Fibroblast of skin of abdomen (primary cell): ENCODE data around the gene MRM1.
"Not testable (repeated sequence)": the region's sequence is repeated elsewhere in the genome, so short reads cannot be mapped to it uniquely, and the experiment has no call there.

Source experiments
- DNase-seq: peaks from one replicate; pipeline ENCODE4 v3.0.0-alpha.2; 2013

The MRM1 gene

DNA sequence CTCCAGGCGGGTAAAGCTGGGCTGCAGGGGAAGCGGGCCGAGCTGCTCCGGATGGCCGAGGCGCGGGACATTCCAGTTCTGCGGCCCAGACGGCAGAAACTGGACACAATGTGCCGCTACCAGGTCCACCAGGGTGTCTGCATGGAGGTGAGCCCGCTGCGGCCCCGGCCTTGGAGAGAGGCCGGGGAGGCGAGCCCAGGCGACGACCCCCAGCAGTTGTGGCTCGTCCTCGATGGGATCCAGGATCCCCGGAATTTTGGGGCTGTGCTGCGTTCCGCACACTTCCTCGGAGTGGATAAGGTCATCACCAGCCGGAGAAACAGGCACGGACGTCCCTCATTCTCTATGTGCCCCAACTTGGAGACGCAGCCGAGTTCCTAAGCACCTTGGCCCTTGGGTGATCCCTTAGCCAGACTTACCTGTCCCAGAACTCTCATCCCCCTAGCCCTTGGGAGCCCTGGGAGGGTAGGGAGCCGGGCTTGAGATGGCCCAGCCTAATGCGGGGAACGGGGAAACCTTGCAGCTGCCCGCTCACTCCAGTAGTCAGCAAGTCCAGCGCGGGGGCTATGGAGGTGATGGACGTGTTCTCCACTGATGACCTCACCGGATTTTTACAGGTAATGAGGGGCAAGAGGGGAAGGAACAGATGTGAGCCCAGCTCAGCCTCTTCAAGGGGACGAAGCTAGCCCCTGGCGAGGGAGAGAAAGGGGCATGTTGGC is 806 bp downstream of the MRM1 start:
- DNase-seq: no peak

DNA sequence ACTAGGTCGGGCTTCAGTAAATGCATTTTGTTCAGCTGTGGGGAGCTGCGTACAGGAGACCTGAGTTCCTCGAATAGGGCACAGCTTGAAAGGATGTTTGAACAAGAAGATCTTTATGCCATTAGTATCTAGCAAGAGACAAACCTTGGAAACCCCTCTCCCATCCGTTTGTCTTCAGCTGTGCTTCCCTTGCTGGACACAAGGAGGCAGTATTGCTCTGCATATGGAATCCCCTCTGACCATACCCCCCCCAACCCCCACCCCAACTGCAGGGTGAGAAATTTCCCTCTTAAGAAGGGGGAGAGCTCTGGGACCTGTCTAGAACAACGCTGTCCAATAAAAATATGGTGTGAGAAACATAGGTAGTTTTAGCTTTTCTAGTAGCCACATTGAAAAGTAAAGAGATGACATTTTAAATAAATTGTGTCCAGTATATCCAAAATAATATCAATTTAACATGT is 1.6 kb downstream of the MRM1 start:
- DNase-seq: peak; percentile 70

DNA sequence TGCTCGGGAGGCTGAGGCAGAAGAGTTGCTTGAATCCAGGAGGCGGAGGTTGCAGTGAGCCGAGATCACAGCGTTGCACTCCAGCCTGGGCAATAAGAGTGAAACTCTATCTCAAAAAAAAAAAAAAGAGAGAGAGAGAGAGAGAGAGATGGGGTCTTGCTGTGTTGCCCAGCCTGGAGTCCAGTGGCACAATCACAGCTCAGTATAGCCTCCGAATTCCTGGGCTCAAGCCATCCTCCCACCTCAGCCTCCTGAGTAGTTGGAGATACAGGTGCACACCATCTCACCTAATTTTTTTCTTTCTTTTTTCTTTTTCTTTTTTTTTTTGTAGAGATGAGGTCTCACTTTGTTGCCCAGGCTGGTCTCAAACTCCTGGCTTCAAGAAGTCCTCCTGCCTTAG is 3.6 kb downstream of the MRM1 start:
- DNase-seq: not testable (repeated sequence)

DNA sequence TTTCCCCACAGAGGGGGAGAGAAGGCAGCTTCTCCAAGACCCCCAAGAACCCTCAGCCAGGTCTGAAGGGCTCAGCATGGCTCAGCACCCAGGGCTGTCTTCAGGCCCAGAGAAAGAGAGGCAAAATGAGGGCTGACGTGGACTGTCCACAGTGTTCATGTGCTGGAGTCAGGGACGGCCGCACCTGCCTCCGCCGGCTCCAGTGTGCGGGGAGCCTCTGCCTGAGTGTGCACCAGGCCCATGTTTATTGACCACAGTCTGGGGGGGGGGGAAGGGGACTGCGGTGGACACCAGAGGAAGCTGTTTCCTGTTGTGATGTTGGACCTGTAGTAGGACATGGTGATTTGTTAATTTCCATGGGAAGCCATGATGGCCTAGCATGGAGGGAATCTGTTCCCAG is 6.9 kb downstream of the MRM1 start:
- no peak for DNase-seq

DNA sequence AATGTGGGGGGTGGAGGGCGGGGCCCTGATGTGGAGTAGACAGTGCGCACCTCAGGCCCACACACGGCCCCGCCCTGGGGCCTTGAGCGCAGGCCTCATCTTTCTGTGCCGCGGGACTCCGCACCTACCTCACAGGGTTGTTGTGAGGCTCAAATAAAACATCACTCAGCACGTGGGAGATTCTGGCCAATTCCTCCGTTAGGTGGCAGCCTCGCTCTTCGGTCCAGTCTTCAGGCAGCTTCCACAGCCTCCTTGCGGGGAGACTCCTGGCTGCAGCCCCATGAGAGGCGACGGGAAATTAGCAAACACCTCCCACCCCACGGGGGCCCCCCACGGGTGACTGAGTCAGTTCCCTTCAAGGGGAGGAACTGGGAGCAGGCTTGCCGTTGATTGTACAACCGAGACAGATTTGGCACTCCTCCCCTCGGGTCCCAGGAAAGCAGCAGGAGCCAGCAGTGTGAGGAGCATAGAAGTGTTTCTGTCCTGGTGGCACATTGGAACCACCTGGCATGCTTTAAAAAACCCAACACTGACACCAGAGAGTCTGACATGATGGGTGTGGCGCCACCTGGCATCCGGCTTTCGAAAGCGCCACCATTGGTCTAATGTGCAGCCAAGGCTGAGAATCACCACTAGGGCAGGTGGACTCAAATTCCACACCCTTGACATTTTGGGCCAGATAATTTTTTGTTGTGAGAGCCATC is 7.6 kb downstream of the MRM1 start:
- peak; percentile 65 for DNase-seq

DNA sequence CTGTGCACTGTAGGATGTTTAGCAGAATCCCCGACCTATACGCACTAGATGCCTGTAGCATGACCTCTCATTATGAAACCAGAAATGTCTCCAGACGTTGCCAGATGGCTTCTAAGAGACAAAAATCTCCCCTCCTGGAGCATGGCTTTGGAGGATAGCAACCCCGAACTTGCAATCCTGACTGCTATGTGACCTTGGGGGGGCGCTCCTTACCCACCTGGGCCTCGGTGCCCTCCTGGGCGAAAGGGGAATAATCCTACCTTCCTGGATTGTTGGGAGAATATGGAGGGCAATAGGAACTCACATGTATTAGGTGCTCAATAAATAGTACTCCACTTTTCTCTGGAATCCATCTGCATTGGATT is 8.1 kb downstream of the MRM1 start:
- DNase-seq: no peak

DNA sequence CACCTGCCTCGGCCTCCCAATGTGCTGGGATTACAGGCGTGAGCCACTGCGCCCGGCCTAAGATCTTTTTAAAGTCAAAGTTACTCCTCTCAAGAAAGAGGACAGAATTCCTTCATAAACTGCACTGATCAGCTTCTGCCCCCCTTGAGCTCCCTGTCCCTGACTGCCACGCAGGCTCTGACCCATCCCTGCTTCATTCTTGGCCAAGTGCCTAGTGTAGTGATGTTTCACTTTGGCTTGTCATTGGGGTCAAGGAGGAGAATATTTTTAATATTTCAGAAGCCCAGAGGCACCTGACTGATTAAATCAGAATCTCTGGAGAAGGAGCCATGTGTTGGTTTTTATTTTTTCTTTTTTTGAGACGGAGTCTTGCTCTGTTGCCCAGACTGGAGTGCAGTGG is 9.1 kb downstream of the MRM1 start:
- DNase-seq: peak; percentile 22

DNA sequence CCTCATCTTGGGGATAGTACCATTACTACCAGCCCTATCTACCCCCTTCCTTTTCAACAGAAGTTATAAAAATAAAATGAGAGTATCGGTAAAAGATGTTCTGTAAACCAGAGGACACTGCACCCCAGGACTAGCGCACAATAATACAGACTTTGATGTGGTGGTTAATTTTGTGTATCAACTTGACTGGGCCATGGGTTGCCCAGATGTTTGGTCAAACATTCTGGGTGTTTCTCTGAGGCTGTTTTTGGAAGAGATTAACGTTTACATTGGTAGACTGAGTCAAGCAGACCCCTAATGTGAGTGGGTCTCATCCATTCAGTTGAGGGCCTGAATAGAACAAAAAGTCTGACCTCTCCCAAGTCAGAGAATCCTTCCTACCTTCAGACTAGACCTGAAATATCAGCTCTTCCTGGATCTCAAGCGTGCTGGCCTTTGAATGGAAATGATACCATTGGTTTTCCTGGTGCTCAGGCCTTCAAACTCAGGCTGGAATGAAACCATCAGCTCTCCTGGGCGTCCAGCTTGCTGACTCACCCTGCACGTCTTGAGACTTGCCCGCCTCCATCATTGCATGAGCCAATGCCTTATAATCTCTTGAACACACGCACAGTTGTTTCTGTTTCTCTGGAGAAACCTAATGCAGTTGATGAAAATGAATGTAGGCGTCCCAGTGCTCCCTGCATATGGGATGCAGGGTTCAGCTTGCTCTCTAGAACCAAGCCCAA is 10.1 kb downstream of the MRM1 start:
- DNase-seq: peak; percentile 58

DNA sequence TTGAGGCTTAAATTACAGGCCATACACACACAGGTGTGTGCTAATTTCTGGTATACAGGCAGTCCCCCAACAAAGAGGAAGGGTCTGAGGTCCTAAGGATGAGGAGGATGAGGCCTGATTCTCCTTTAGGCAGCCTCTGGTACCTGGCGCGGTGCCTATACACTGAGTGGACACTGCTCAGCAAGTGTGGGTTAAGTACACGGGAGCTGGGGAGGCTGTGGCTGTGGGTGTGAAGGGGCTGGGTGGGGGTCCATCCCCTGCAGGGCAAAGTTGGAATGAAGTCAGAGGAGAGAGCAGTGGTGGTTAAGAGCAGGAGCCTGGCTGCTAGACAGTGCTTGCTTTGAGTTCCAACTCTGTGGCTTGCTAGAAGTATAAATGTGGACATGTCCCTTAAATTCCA is 10.9 kb downstream of the MRM1 start:
- no peak for DNase-seq

DNA sequence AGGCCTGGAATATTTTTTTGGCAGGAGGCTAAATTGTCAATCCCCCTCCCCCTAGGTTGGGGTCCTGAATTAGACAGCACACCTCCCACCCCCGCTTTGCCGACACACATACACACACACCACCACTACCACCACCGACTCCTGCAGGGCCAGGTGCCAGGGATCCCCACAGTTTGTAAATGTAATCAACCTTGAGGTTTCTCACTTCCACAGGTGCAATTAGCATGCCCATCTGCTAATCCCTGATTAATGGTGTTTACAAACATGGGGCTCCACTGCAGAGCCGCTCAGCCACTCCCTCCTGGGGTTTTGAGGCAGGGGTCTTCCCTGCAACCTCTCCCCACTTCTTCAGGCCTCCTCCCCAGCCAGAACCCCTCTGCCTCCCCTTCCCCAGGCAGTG is 11.8 kb downstream of the MRM1 start:
- no peak for DNase-seq

DNA sequence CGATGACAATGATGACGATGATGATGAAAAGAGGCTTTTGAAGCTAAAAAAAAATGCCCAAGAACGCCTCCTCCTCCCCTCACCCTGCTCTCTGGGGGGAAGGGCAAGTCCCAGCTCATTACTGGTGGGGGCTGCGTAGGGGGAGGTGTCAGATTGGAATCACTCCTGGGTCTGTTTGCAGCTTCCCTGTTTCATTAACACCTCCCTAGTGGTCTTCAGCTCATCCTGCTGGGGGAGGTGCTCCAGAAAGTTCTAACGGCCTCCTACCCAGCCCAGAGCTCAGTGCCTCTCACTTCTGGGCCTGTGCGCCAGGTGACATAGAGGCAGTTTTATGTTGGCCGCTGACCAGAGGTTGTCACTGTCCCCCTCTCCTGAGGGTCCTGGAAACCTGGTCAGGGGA is 12.7 kb downstream of the MRM1 start:
- no peak for DNase-seq

DNA sequence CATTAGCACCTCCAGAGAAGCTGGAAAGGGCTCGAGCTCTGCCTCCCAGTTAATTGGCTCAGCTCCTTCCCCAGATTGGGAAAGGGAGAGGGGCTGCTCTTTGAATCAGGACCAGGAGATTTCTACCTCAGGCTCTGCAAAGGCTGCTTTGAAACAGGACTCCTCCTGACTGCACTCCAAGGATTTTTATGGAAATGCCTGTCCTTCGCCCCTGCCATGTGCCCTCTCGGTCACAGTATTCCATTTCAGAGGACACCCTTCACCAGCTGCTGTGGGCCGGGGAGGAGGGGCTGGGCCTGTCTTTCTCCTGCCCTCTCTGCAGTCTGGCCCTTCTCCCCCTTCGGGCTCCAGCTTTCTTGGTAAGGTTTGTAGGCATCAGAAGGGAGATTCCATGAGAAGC is 13.6 kb downstream of the MRM1 start:
- DNase-seq: no peak

DNA sequence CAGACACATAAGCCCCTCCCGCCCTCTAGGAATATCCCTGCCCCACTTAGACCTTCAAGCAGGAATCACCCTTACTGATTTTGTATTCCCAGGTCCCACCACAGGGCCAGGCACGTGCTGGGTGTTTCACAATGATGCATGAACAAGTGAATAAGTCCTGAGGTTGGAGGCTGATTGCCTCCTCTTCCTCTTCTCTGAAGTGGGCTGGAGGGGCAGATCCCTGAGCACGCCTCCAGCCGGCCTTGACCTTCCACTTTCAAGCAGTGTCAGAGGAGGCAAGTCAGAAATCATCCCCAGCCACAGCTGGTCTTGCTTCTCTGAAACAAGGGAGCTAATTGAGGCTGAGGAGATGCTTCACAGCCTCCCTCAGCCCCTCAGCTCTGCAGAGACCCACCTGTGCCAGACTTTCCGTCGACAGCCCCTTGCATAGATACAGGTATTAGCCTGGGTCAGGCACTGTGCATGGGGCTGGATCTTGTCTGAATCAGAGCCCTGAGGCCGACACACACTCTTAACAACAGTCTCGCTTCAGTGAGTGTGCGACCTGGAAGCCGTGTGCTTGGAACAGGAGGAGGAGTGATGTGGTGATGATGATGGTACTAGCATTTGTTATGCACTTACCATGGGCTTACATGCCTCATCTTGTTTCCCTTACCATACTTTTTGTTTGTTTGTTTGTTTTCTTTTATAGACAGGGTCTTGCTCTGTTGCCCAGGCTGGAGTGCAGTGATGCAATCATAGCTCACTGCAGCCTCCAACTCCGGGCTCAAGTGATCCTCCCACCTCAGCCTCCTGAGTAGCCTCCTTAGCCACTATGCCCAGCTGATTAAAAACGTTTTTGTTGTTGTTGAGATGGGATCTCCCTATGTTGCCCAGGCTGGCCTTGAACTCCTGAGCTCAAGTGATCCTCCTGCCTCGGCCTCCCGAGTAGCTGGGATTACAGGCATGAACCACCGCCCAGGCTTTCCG is 15.0 kb downstream of the MRM1 start:
- no peak for DNase-seq

DNA sequence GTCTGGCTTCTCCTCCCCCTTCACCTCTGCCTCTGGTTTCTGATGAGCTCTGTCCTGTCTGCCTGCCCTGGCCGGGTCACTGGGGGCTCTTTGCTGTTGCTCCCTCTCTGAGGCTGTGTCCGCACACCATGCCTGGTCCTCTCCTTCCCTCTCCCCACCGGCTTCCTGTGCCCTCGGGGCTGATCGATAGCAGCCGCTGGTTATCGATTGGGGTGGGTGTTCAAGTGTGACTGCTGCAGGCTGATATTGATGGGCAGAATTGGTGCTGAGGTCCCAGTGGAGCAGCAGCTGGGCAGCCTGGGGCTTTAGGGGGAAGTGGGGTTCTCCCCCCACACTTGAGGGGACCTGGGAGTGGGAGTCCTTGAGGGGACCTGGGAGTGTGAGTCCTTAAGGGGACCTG is 16.4 kb downstream of the MRM1 start:
- DNase-seq: no peak

DNA sequence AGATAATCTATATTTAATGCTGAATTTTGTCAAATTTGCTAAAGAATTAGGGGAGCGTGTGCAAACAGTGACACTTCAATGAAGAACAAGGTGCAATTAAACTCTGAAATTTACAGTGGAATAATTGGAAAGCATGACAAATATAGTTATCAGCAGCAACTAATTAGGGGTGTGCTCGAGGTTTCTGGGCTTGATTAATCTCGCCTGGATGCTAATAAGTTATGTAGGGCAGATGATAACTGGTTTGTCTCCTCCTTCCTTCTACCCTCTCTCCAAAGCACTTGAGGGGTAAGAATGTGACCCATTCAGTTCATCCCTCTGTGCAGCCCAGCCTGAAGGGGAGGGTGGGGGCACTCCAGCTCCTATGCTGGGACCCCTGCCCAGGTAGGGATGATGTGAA is 21.9 kb downstream of the MRM1 start:
- DNase-seq: no peak

DNA sequence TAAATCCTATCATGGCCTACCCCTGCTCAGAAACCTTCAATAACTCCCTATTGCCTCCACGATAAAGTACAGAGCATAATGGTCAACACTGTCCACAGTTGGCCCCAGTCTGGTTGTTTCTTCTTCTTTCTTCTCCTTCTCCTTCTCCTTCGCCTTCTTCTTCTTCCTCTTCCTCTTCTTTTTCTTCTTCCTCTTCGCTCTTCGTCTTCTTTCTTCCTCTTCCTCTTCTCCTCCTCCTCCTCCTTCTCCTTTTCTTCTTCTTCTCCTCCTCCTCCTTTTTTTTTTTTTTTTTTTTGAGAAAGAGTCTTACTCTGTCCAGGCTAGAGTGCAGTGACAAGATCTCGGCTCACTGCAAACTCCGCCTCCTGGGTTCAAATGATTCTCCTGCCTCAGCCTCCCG is 23.8 kb downstream of the MRM1 start:
- DNase-seq: no peak

DNA sequence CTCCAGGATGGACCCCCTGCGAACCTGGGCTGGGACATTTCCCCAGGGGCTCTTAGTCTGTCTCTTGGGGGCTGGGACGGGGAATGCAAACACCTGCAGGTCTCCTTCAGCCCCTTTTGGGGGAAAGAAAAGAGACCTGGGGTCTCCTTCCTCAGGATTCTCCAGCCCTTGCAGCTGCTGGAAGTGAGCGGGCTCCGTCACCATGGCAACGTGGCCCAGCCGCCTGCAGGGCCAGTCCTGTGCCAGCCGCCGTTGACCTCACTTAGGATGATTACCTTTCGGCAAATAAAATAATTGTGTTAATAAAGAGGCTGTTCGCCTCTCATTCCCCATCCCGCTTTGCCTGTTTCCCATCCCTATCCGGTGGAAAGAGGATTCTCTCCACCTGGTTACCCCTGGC is 25.7 kb downstream of the MRM1 start:
- no peak for DNase-seq

DNA sequence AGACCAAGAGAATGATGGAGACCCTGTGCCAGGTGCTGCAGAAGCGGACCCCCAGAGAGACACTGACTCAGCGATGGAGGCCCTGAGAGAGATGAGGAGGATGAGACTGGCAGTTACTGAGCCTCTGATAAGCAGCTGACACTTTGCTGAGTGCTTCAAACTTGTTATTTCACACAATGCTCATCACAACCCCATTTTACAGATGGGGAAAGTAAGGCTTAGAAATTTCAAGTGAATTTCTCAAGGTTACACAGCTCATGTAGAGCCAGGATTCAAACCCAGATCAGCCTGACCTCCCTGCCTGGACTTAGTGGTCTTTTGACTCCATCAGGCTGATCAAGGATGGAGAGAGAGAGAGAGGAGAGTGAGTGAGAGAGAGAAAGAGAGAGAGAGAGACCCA is 27.2 kb downstream of the MRM1 start:
- DNase-seq: no peak

DNA sequence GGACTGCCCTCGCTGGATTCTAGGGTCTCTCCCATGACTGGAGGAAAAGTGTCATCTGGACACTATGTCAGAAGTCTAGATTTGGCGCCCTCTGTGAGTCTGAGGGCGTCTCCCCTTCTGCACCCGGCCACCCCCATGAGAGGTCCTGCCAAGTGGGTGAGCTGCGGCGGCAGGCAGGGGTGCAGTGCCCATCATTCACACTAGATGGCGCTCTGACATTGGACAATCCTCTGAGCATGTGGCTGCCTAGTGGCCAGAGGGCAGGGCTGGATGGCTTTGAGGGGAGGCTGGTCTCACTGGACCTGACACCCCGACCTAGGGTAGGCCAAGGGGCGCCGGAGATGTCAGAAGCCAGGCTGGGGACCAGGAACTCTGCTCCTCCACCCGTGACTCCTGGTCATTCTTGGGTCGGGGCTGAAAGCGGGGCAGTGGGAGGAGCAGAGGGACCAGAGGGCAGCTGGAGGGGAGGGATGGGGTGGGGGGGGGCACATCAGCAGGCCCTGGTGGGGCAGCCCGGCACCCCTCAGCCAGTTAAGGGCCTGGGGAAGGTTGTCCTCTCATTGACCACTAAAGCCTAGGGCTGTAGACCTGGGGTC is 28.0 kb downstream of the MRM1 start:
- peak; percentile 49 for DNase-seq

DNA sequence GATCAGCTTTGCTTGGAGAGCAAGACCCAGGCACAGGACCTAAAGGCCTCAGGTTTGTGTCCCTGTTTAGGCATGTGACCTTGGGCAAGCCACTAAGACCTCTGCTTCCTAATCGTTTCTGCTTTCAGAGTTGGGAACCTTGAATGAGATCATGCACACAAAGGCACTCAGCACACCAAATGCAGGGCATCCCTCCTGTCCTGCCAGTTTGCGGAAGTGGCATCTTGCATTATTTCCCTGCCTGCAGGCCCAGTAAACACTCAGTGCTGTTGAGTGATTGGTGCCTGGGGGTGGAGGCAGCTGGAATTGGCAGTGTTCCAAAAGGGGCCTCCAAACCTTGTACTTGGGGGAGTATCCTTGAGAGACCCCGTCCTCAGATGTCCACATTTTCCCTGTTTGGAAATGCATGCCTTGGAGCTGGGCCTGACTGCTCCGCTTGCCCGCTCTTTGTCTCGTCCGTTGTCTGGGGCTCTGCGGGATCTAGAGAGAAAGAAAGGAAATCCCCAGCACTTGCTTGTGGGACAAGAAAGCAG is 28.7 kb downstream of the MRM1 start:
- no peak for DNase-seq

DNA sequence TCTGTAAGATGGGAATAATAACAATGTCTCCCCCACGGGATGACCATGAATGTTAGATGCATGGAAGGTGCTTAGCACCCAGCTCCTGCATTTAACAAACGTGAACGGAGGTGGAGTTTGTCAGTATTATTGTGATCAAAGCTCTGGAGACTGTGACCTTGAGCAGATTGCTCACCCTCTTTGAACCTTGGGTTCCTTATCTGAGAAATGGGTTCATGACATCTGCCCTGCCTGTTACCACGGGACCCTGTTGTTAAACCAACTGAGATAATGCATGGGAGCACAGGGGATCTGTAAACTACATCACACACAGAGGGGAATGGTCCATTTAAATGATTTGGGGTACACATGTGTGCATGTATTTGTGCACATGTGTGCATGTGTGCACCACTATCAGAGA is 29.6 kb downstream of the MRM1 start:
- no peak for DNase-seq
